K562 (cell line): ENCODE results near the gene STOX2. TPM values are rescaled to one million over a fixed set of nuclear protein-coding genes. Genes with fewer than 3 reads are reported as not detected.

Source experiments
- ATAC-seq: fragments of 200-7000 bp; cut with Tn5 transposase; 3 replicates; pipeline ENCODE4 v1.9.1; 2020; ENCODE audit warnings: moderate library complexity
- BruUV-seq: library from RNA; stranded (reverse); fragments of 400-500 nt; replicated peaks from 2 replicates; lab custom pipeline; 2021; lab: Mats Ljungman, UMichigan
- CTCF ChIA-PET: fragments of 300-600 bp; formaldehyde crosslinking; extraction: SDS; loops from one replicate; lab custom pipeline; 2021; ENCODE audit warnings: low intra/inter-chr PET ratio; lab: Yijun Ruan, JAX
- POLR2A ChIA-PET: fragments of 300-600, 350-650 bp; sonication (Branson Sonifier 250); formaldehyde crosslinking; extraction: SDS; loops from one replicate; lab custom pipeline; 2021; ENCODE audit warnings: antibody characterized with exemption, inconsistent platforms; lab: Yijun Ruan, JAX
- DNase-seq, 4 experiments: peaks; one replicate each; pipeline versions ENCODE4 v3.0.0 to v3.0.0-alpha.2; 2011 to 2018; ENCODE audit warnings: low spot score in 3 of 4, mixed read lengths in 3 of 4; ENCODE audit errors: extremely low read depth in 1 of 4
- FAIRE-seq: peaks from 2 replicates; lab custom pipeline; 2011; peaks lifted over from hg19 to GRCh38; lab: Jason Lieb, UNC
- H2AFZ ChIP-seq: 2 replicates; pipeline ENCODE4 v1.6.0; 2011; ENCODE audit warnings: low read depth, low read length, control low read depth, inconsistent platforms
- H3K27ac ChIP-seq: fragments of 200-600 bp; 3 replicates; pipeline ENCODE4 v1.8.0; 2011; ENCODE audit warnings: low read depth, mild to moderate bottlenecking, control low read depth, inconsistent platforms, low read length, moderate library complexity, mixed read lengths; ENCODE audit errors: extremely low read depth
- H3K27me3 ChIP-seq, 2 experiments: fragments of 300-600 bp in 1 of 2; 2 replicates in 1 of 2; 3 replicates in 1 of 2; pipeline versions ENCODE4 v1.6.0 to v1.8.0; 2011; ENCODE audit warnings: inconsistent platforms in 2 of 2, low read length in 2 of 2, mild to moderate bottlenecking in 1 of 2, mixed read lengths in 1 of 2, moderate library complexity in 1 of 2; ENCODE audit not compliant: control insufficient read depth in 2 of 2, insufficient read depth in 2 of 2
- H3K36me3 ChIP-seq: fragments of 300-600 bp; 3 replicates; pipeline ENCODE4 v1.8.0; 2011; ENCODE audit warnings: mild to moderate bottlenecking, low read length, inconsistent platforms; ENCODE audit not compliant: control insufficient read depth, insufficient read depth
- H3K4me1 ChIP-seq, 2 experiments: fragments of 200-600 bp in 1 of 2; replicated peaks in 1 of 2; 2 replicates in 1 of 2; 3 replicates in 1 of 2; pipeline versions ENCODE4 v1.5.1 to v1.8.0; 2011; ENCODE audit warnings: inconsistent platforms in 2 of 2, low read length in 2 of 2, mild to moderate bottlenecking in 1 of 2, mixed read lengths in 1 of 2, moderate library complexity in 1 of 2; ENCODE audit not compliant: control insufficient read depth in 2 of 2, insufficient read depth in 2 of 2
- H3K4me2 ChIP-seq: 2 replicates; pipeline ENCODE4 v1.6.1; 2011; ENCODE audit warnings: low read length, control low read depth, inconsistent platforms, mixed read lengths; ENCODE audit not compliant: insufficient read depth
- H3K4me3 ChIP-seq: fragments of 200-600 bp; sonication (generic), shearing (Covaris generic); 2 replicates; pipeline ENCODE4 v1.5.1; 2016; ENCODE audit warnings: control low read depth, inconsistent platforms
- H3K79me2 ChIP-seq: fragments of 200-600 bp; 3 replicates; pipeline ENCODE4 v1.8.0; 2011; ENCODE audit warnings: low read length, inconsistent platforms; ENCODE audit not compliant: control insufficient read depth, insufficient read depth
- H3K9ac ChIP-seq, 2 experiments: 2 replicates each; pipeline versions ENCODE4 v1.6.0 to v1.6.1; 2011; ENCODE audit warnings: low read depth in 2 of 2, low read length in 2 of 2, control low read depth in 1 of 2, inconsistent platforms in 1 of 2, mild to moderate bottlenecking in 1 of 2, mixed read lengths in 1 of 2; ENCODE audit not compliant: insufficient read depth in 1 of 2
- H3K9me1 ChIP-seq: one replicate; pipeline ENCODE4 v1.6.0; 2011; ENCODE audit warnings: inconsistent platforms, mild to moderate bottlenecking, low read length, moderate library complexity; ENCODE audit not compliant: control insufficient read depth, insufficient read depth
- H3K9me3 ChIP-seq: replicated peaks from 2 replicates; pipeline ENCODE4 v1.5.1; 2011; ENCODE audit warnings: low read depth, low read length, inconsistent platforms; ENCODE audit not compliant: control insufficient read depth, insufficient read depth
- H4K20me1 ChIP-seq: replicated peaks from 2 replicates; pipeline ENCODE4 v1.6.1; 2011; ENCODE audit warnings: low read length, inconsistent platforms, mixed read lengths; ENCODE audit not compliant: control insufficient read depth, insufficient read depth
- MAFG ChIP-seq: fragments of 450-650 bp; conservative IDR thresholded peaks from 2 replicates; pipeline ENCODE4 v1.6.1; 2016; ENCODE audit warnings: missing genetic modification characterization, missing compliant biosample characterization
- NFE2 ChIP-seq: IDR thresholded peaks from 2 replicates; pipeline ENCODE4 v1.6.1; 2014; ENCODE audit warnings: antibody characterized with exemption, low read depth
- USF1 ChIP-seq: sonication (generic); formaldehyde crosslinking; IDR thresholded peaks from 2 replicates; pipeline ENCODE4 v1.9.0; 2022; ENCODE audit warnings: mild to moderate bottlenecking, missing genetic modification reagents
- ZNF609 ChIP-seq: sonication (generic); formaldehyde crosslinking; IDR thresholded peaks from 2 replicates; pipeline ENCODE4 v1.8.1; 2023; ENCODE audit warnings: missing genetic modification reagents, mild to moderate bottlenecking, borderline replicate concordance
- WGBS: fragments of 100-300 bp; shearing (Covaris generic); methylation state at CpG from one replicate; pipeline ENCODE4 v1.1.6; 2016; ENCODE audit warnings: low coverage, mixed read lengths; ENCODE audit not compliant: insufficient coverage; ENCODE audit errors: missing lambda C conversion rate; 5-methylcytosine and 5-hydroxymethylcytosine counted together
- in situ Hi-C: fragments of 300-500 bp; cut with MboI; formaldehyde crosslinking; loops from 4 replicates; pipeline ENCODE4 v1.15.0; 2018; ENCODE audit warnings: inconsistent platforms, mixed read lengths
- intact Hi-C: fragments of 100-400 bp; cut with micrococcal nuclease; formaldehyde crosslinking; loops from 2 replicates; pipeline ENCODE4 v1.14.2; 2022
- polyA plus RNA-seq, 8 experiments: library from polyadenylated mRNA; depleted of rRNA in 4 of 8; stranded (reverse) in 5 of 8; unstranded in 3 of 8; fragments of >200 nt; fragmentation: Nextera tagmentation in 2 of 8; fragmentation: Illumina TruSeq in 1 of 8; extraction: Ambion mirVana in 2 of 8; extraction: Trizol in 1 of 8; gene quantifications; 2 replicates each; pipeline versions ENCODE4 v1.2.1 to v1.2.3, GENCODE V29; 2011 to 2014; ENCODE audit warnings: inconsistent platforms in 1 of 8, missing spikeins in 1 of 8
- total RNA-seq, 7 experiments: library from RNA; depleted of rRNA in 6 of 7; stranded (reverse); fragments of >200 nt in 6 of 7; fragmentation: Illumina TruSeq in 2 of 7; extraction: Trizol in 2 of 7; gene quantifications; 2 replicates each; pipeline versions ENCODE4 v1.2.1 to v1.2.3, GENCODE V29; 2011 to 2021; ENCODE audit warnings: low replicate concordance in 1 of 7

STOX2 gene
- total and polyA plus RNA-seq, 9 of the 15 experiments (the other 6 are each of a cell fraction or from before 2014, with no cell fraction given): not detected

- TF ChIP-seq ZNF609 (CRISPR knock-in tag): no peak
These were observed 30.9 kb downstream of the STOX2 start (continued) for GRCh38 chr4:183936047-183936446.

- no peak overlapping the region for H3K4me3 ChIP-seq
- intact Hi-C loops: no loop called here
- no peak for ATAC-seq
- 0% methylated on average over 3 of the region's 3 CpGs for WGBS
- no peak overlapping the region for H3K4me2 ChIP-seq
- in situ Hi-C loops: no loop called here
- no peak overlapping the region for H3K9ac ChIP-seq
- no peak overlapping the region for H2AFZ ChIP-seq
- TF ChIP-seq USF1 (CRISPR knock-in tag) (no peak), NFE2 (0 out of 2 replicates have a peak, but pooled peaks have one; percentile 11), MAFG (0 out of 2 replicates have a peak, but pooled peaks have one; percentile 14)
- no peaks in the 10 kb centered on the region; the same call in 1 of the 2 replicates for H4K20me1 ChIP-seq
- no peaks in the 10 kb centered on the region for H3K9me3 ChIP-seq
- ChIA-PET CTCF (no interaction called here), POLR2A (interaction anchor here (0.6 kb wide), 1 partner anchor 52 kb away, joined by 3 read pairs; no protein-coding TSS in a partner anchor)
- no peak overlapping the region for H3K27ac ChIP-seq
- H3K27me3 ChIP-seq: peaks cover 5 to 35% of the 10 kb centered on the region in 2 experiments; a peak in 4 of 5 replicates
- DNase-seq: no peak
- H3K79me2 ChIP-seq: no peaks in the 10 kb centered on the region
- no peaks in the 10 kb centered on the region for H3K36me3 ChIP-seq
- no peak for FAIRE-seq
- BruUV-seq: no TSS peak
- H3K9me1 ChIP-seq: no peaks in the 10 kb centered on the region
- H3K4me1 ChIP-seq: no peaks in the 10 kb centered on the region
These were observed 31.7 kb downstream of the STOX2 start for GRCh38 chr4:183936574-183937345.
